Nephron progenitor cell (in vitro differentiated cells): ENCODE measurements around the gene RBMS1.

ENCODE experiments used
- DNase-seq: peaks from one replicate; pipeline ENCODE4 v3.0.0; 2021
- H3K27ac Mint-ChIP-seq: 2 replicates; pipeline ENCODE4 v1.8.0; 2021; ENCODE audit warnings: mild to moderate bottlenecking, moderate library complexity, mixed read lengths
- H3K27me3 Mint-ChIP-seq: 2 replicates; pipeline ENCODE4 v1.8.0; 2021; ENCODE audit warnings: mild to moderate bottlenecking, low read depth, mixed read lengths; ENCODE audit not compliant: poor library complexity
- H3K36me3 Mint-ChIP-seq: 2 replicates; pipeline ENCODE4 v1.8.0; 2021; ENCODE audit warnings: low read depth, mixed read lengths
- H3K4me1 Mint-ChIP-seq: 2 replicates; pipeline ENCODE4 v1.8.0; 2021; ENCODE audit warnings: mixed read lengths
- H3K4me3 Mint-ChIP-seq: 2 replicates; pipeline ENCODE4 v1.8.0; 2021; ENCODE audit warnings: mild to moderate bottlenecking, moderate library complexity, mixed read lengths
- H3K9me3 Mint-ChIP-seq: 2 replicates; pipeline ENCODE4 v1.8.0; 2021; ENCODE audit warnings: mild to moderate bottlenecking, moderate library complexity, mixed read lengths
- TF ChIP-seq, protein P1 (sequence below): fragments of 200-600 bp; sonication (generic); IDR thresholded peaks from 2 replicates; pipeline ENCODE4 v1.5.0; 2021; ENCODE audit warnings: antibody characterized with exemption

RBMS1 gene

DNA sequence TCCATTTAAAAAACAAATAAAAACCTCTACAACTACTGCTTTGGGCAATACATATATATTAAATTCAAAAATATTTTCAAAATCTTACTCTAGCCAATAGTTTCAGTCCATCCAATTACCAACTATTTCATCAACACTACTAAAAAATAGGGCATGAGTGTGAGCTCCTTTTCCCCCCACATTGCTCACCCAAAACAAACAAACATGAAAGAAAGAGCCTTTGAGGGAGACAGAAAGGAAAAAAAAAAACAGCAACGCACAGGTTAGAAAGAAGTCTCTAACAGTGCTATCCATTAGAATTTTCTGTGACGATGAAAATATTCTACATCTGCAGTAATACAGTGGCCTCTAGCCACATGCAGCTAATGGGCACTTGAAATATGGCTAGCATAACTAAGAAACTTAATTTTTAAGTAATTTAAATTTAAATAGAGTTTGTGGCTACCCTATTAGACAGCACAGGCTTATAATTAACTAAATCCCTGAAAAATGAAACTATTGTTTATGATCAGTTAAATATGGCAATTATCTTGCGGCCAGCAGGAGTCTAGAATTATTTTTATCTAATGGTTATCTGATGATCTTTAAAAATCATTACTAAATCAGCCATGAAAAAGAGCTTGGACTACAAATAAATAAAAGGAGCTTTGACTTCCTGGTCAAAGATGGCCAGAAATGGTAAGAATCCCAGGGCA is 59.2 kb downstream of the RBMS1 start:
- Mint-ChIP-seq H3K36me3 (peaks cover 58% of the 10 kb centered on the region), H3K27ac (peak overlapping the region; percentile 64), H3K4me1 (no peaks in the 10 kb centered on the region), H3K9me3 (peaks cover 33% of the 10 kb centered on the region), H3K27me3 (peaks cover 2% of the 10 kb centered on the region), H3K4me3 (no peak overlapping the region)
- no peak for DNase-seq
- TF ChIP-seq, protein P1, sequence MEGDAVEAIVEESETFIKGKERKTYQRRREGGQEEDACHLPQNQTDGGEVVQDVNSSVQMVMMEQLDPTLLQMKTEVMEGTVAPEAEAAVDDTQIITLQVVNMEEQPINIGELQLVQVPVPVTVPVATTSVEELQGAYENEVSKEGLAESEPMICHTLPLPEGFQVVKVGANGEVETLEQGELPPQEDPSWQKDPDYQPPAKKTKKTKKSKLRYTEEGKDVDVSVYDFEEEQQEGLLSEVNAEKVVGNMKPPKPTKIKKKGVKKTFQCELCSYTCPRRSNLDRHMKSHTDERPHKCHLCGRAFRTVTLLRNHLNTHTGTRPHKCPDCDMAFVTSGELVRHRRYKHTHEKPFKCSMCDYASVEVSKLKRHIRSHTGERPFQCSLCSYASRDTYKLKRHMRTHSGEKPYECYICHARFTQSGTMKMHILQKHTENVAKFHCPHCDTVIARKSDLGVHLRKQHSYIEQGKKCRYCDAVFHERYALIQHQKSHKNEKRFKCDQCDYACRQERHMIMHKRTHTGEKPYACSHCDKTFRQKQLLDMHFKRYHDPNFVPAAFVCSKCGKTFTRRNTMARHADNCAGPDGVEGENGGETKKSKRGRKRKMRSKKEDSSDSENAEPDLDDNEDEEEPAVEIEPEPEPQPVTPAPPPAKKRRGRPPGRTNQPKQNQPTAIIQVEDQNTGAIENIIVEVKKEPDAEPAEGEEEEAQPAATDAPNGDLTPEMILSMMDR, result no peak

DNA sequence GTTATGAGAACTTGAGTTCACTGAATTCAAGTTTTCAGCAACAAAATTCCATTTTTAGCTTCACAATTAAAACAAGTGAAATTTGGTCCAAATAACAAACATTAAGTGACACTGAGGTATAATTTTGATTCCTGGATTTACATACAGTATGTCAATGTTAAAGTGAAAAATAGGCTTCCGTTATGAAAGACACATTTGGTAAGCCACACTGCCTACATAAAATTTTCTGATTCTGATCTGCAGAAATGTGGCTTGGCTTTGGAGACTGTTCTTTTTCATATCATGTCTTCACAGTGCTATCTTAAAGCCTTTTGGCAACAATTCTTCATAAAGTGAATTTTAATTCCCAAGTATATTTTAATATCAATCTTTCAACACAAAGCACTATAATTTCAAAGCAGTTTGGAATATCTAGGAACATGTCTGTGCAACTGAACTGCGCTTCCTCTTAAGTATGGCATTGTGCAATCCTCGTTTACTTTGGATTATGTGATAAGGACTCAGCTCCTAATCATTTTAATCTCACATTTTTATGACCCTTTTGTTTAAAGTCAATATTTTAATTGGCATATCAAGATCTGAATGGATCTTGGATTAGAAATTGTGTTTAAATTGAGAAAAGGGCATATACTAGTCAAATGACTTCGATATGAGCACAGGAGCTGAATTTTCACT is 60.0 kb downstream of the RBMS1 start:
- Mint-ChIP-seq H3K4me3 (no peak overlapping the region), H3K27ac (no peak overlapping the region), H3K27me3 (peaks cover 2% of the 10 kb centered on the region), H3K4me1 (no peaks in the 10 kb centered on the region), H3K9me3 (peaks cover 33% of the 10 kb centered on the region), H3K36me3 (peaks cover 60% of the 10 kb centered on the region)
- DNase-seq, result no peak
- TF ChIP-seq, protein P1, result no peak

DNA sequence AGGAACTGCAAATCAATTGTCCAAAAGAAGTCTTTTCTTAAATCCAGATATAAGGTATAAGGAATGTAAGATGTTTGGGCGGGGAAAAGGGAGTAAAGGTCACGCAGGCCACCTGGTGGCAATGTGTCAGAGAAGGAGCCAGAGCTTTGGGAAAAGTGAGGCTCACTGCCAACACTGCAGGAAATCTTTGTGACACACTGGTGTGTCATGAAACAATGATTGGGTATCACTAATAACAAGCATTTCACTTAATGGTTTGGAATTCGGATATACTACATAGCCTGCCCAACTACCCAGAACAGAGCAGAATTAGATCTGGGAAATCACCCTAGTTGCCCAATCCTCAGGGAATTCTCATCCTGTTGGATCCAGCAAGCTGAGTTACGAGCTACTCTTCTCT is 61.0 kb downstream of the RBMS1 start:
- Mint-ChIP-seq H3K27me3 (peaks cover 2% of the 10 kb centered on the region), H3K36me3 (peaks cover 61% of the 10 kb centered on the region), H3K9me3 (peaks cover 24% of the 10 kb centered on the region), H3K4me1 (peaks cover 8% of the 10 kb centered on the region), H3K27ac (no peak overlapping the region), H3K4me3 (no peak overlapping the region)
- TF ChIP-seq, protein P1, result no peak
- DNase-seq, result no peak

DNA sequence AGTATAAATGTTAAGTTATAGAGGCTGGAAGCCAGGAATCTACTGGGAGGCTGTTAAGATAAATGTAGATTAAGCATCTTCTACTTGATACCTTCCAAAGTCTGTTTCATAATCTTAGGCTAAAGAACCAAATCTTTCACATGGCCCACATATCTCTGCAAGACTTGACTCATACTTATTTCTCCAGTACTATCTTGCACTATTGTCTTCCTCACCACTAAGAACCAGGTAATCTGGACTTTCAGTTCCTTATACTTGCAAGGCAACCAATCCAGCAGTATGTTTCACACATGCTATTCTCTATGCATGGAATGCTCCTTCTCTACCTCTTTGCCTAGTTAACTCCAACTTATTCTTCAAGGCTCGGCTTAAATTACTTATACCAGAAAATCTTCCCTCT is 62.2 kb downstream of the RBMS1 start:
- no peak for DNase-seq
- Mint-ChIP-seq H3K36me3 (peaks cover 58% of the 10 kb centered on the region), H3K4me1 (peaks cover 18% of the 10 kb centered on the region), H3K4me3 (no peak overlapping the region), H3K9me3 (peaks cover 19% of the 10 kb centered on the region), H3K27ac (no peak overlapping the region), H3K27me3 (peaks cover under 1% of the 10 kb centered on the region)
- TF ChIP-seq, protein P1, result no peak

DNA sequence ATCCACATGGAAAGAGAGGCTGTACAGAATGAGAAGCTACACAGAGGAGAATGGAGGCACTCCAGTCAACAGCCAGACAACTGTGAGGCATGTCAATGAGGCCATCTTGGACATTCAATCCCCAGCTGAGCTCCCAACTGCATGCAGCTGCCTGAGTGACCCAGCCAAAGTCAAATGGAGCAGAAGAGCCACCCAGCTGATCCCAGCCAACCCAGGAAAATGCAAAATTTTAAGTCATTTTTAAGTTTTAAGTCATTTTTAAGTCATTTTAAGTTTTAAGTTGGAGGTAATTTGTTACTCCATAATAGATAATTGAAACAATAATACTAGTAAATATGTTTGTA is 63.6 kb downstream of the RBMS1 start:
- H3K27ac Mint-ChIP-seq, result no peak overlapping the region
- peaks cover 32% of the 10 kb centered on the region for H3K4me1 Mint-ChIP-seq
- H3K9me3 Mint-ChIP-seq, result peaks cover 19% of the 10 kb centered on the region
- DNase-seq, result no peak
- H3K36me3 Mint-ChIP-seq, result peaks cover 59% of the 10 kb centered on the region
- H3K27me3 Mint-ChIP-seq, result no peaks in the 10 kb centered on the region
- TF ChIP-seq, protein P1, result no peak
- H3K4me3 Mint-ChIP-seq, result no peak overlapping the region
